H1 (cell line): ENCODE results near the gene CYP4F3. TPM values are rescaled to one million over a fixed set of nuclear protein-coding genes. Genes with fewer than 3 reads are reported as not detected.

Experiments
- CTCF ChIA-PET: fragments of 300-600 bp; sonication (Branson Sonifier 250); formaldehyde crosslinking; loops from one replicate; lab custom pipeline; 2021; ENCODE audit not compliant: partially characterized antibody; lab: Charles Lee
- POLR2A ChIA-PET: fragments of 300-600 bp; sonication (Branson Sonifier 250); formaldehyde crosslinking; loops from one replicate; lab custom pipeline; 2021; ENCODE audit warnings: inconsistent platforms; ENCODE audit not compliant: partially characterized antibody; lab: Charles Lee
- DNase-seq, 2 experiments: peaks; one replicate each; pipeline versions ENCODE4 v3.0.0 to v3.0.0-alpha.2; 2010 to 2022; ENCODE audit warnings: low spot score in 2 of 2, low read depth in 1 of 2, mixed read lengths in 1 of 2
- FAIRE-seq: peaks from 2 replicates; lab custom pipeline; 2011; peaks lifted over from hg19 to GRCh38; lab: Jason Lieb, UNC
- H2AFZ ChIP-seq: 2 replicates; pipeline ENCODE4 v1.8.1; 2012; ENCODE audit warnings: low read length, inconsistent platforms
- H2AK5ac ChIP-seq: 2 replicates; pipeline ENCODE4 v1.6.1; 2013; ENCODE audit warnings: low read depth, low read length
- H2BK120ac ChIP-seq: replicated peaks from 2 replicates; pipeline ENCODE3; 2013; ENCODE audit warnings: low read depth, low read length, inconsistent platforms
- H2BK12ac ChIP-seq: 2 replicates; pipeline ENCODE4 v1.6.1; 2013; ENCODE audit warnings: low read depth, low read length
- H2BK15ac ChIP-seq: 2 replicates; pipeline ENCODE4 v1.6.1; 2013; ENCODE audit warnings: low read length
- H2BK20ac ChIP-seq: 2 replicates; pipeline ENCODE4 v1.6.1; 2013; ENCODE audit warnings: low read length
- H2BK5ac ChIP-seq: 2 replicates; pipeline ENCODE4 v1.6.1; 2013; ENCODE audit warnings: low read depth, low read length
- H3K14ac ChIP-seq: 2 replicates; pipeline ENCODE4 v1.6.1; 2013; ENCODE audit warnings: inconsistent platforms; ENCODE audit not compliant: insufficient read length
- H3K18ac ChIP-seq: 2 replicates; pipeline ENCODE4 v1.6.1; 2013; ENCODE audit warnings: low read length; ENCODE audit errors: extremely low read depth
- H3K23ac ChIP-seq: 2 replicates; pipeline ENCODE4 v1.6.1; 2013; ENCODE audit warnings: inconsistent platforms; ENCODE audit not compliant: insufficient read length
- H3K23me2 ChIP-seq: 2 replicates; pipeline ENCODE4 v1.6.1; 2013; ENCODE audit warnings: low read depth, low read length
- H3K27ac ChIP-seq: 2 replicates; pipeline ENCODE4 v1.6.1; 2011; ENCODE audit warnings: low read depth, low read length, inconsistent platforms
- H3K27me3 ChIP-seq, 4 experiments: replicated peaks in 1 of 4; 1 replicate in 1 of 4; 2 replicates in 3 of 4; pipeline versions ENCODE4 v1.6.1 to v1.8.1; 2011 to 2013; ENCODE audit warnings: low read length in 3 of 4, mild to moderate bottlenecking in 3 of 4, inconsistent platforms in 2 of 4, mixed read lengths in 2 of 4, moderate library complexity in 1 of 4; ENCODE audit not compliant: control insufficient read depth in 3 of 4, insufficient read depth in 3 of 4; ENCODE audit errors: extremely low read depth in 1 of 4
- H3K36me3 ChIP-seq, 4 experiments: 2 replicates each; pipeline versions ENCODE4 v1.6.1 to v1.8.1; 2011 to 2013; ENCODE audit warnings: mild to moderate bottlenecking in 4 of 4, low read length in 3 of 4, moderate library complexity in 2 of 4, control low read depth in 1 of 4, inconsistent platforms in 1 of 4; ENCODE audit not compliant: insufficient read depth in 4 of 4, control insufficient read depth in 2 of 4
- H3K4ac ChIP-seq: replicated peaks from 2 replicates; pipeline ENCODE3; 2013; ENCODE audit warnings: low read length, low read depth, mixed read lengths, inconsistent platforms; ENCODE audit not compliant: insufficient read length
- H3K4me1 ChIP-seq, 4 experiments: replicated peaks in 1 of 4; 1 replicate in 1 of 4; 2 replicates in 3 of 4; pipeline versions ENCODE4 v1.6.1 to v1.8.1; 2011 to 2013; ENCODE audit warnings: low read length in 3 of 4, inconsistent platforms in 2 of 4, mixed read lengths in 1 of 4; ENCODE audit not compliant: insufficient read depth in 4 of 4, control insufficient read depth in 3 of 4
- H3K4me2 ChIP-seq, 2 experiments: 2 replicates each; pipeline versions ENCODE4 v1.6.1 to v1.8.1; 2011 to 2013; ENCODE audit warnings: low read depth in 2 of 2, low read length in 2 of 2, control low read depth in 1 of 2, inconsistent platforms in 1 of 2, mild to moderate bottlenecking in 1 of 2; ENCODE audit not compliant: insufficient read depth in 1 of 2
- H3K4me3 ChIP-seq, 4 experiments: fragments of 200-600, 300-600 bp in 1 of 4; sonication (generic), shearing (Covaris generic), sonication (Bioruptor Twin) in 1 of 4; 2 replicates each; pipeline versions ENCODE4 v1.5.1 to v1.8.1; 2011 to 2016; ENCODE audit warnings: low read length in 4 of 4, low read depth in 3 of 4, control low read depth in 2 of 4, inconsistent platforms in 2 of 4, mild to moderate bottlenecking in 2 of 4, mixed read lengths in 1 of 4, moderate library complexity in 1 of 4; ENCODE audit not compliant: insufficient read depth in 2 of 4; ENCODE audit errors: extremely low read depth in 1 of 4
- H3K56ac ChIP-seq: replicated peaks from 2 replicates; pipeline ENCODE3; 2013; ENCODE audit warnings: low read depth, mild to moderate bottlenecking, mixed read lengths, low read length, inconsistent platforms; ENCODE audit not compliant: insufficient read length
- H3K79me1 ChIP-seq: 2 replicates; pipeline ENCODE4 v1.6.1; 2013; ENCODE audit warnings: low read depth, low read length, control low read depth
- H3K79me2 ChIP-seq, 2 experiments: 2 replicates each; pipeline versions ENCODE4 v1.6.1 to v1.8.1; 2012 to 2013; ENCODE audit warnings: low read length in 2 of 2, mild to moderate bottlenecking in 2 of 2, inconsistent platforms in 1 of 2; ENCODE audit not compliant: insufficient read depth in 2 of 2, control insufficient read depth in 1 of 2
- H3K9ac ChIP-seq, 4 experiments: replicated peaks in 1 of 4; 1 replicate in 1 of 4; 2 replicates in 3 of 4; pipeline versions ENCODE4 v1.6.1 to v1.8.1; 2011 to 2013; ENCODE audit warnings: low read depth in 3 of 4, low read length in 3 of 4, control low read depth in 2 of 4, mild to moderate bottlenecking in 2 of 4, moderate library complexity in 2 of 4, inconsistent platforms in 1 of 4; ENCODE audit errors: extremely low read depth in 1 of 4
- H3K9me3 ChIP-seq, 2 experiments: 2 replicates each; pipeline versions ENCODE4 v1.6.1 to v1.8.1; 2012 to 2013; ENCODE audit warnings: mild to moderate bottlenecking in 2 of 2, moderate library complexity in 2 of 2, control low read depth in 1 of 2, inconsistent platforms in 1 of 2, low read depth in 1 of 2, low read length in 1 of 2, mixed read lengths in 1 of 2; ENCODE audit not compliant: insufficient read depth in 2 of 2
- H4K20me1 ChIP-seq, 2 experiments: replicated peaks in 1 of 2; 2 replicates each; pipeline versions ENCODE3 to v1.8.1; 2011 to 2013; ENCODE audit warnings: inconsistent platforms in 2 of 2, low read length in 2 of 2, mild to moderate bottlenecking in 1 of 2; ENCODE audit not compliant: insufficient read depth in 2 of 2, control insufficient read depth in 1 of 2
- H4K5ac ChIP-seq: 2 replicates; pipeline ENCODE4 v1.6.1; 2013; ENCODE audit warnings: low read length, low read depth, mixed read lengths, inconsistent platforms; ENCODE audit not compliant: insufficient read length
- H4K8ac ChIP-seq: 2 replicates; pipeline ENCODE4 v1.8.0; 2013; ENCODE audit warnings: mild to moderate bottlenecking, moderate library complexity, low read length, inconsistent platforms; ENCODE audit not compliant: insufficient read depth; ENCODE audit errors: extremely low read depth
- H4K91ac ChIP-seq: replicated peaks from 2 replicates; pipeline ENCODE3; 2013; ENCODE audit warnings: low read length, mixed read lengths, inconsistent platforms; ENCODE audit not compliant: insufficient read length
- ATF3 ChIP-seq: IDR thresholded peaks from 2 replicates; pipeline ENCODE4 v1.6.1; 2011; ENCODE audit warnings: low read depth, mild to moderate bottlenecking, low read length; ENCODE audit not compliant: insufficient read depth
- BACH1 ChIP-seq: IDR thresholded peaks from 2 replicates; pipeline ENCODE4 v1.6.1; 2012; ENCODE audit warnings: low read length, improper control_type of control experiment
- GTF2F1 ChIP-seq: IDR thresholded peaks from 2 replicates; pipeline ENCODE4 v1.6.1; 2012; ENCODE audit warnings: low read depth, low read length, improper control_type of control experiment, borderline replicate concordance
- HDAC2 ChIP-seq, 2 experiments: fragments of 300-600 bp in 1 of 2; sonication (generic) in 1 of 2; IDR thresholded peaks; 2 replicates each; pipeline ENCODE4 v1.6.1; 2011 to 2012; ENCODE audit warnings: low read depth in 2 of 2, low read length in 2 of 2, mild to moderate bottlenecking in 2 of 2, moderate library complexity in 2 of 2, borderline replicate concordance in 1 of 2, inconsistent platforms in 1 of 2
- JUN ChIP-seq: IDR thresholded peaks from 2 replicates; pipeline ENCODE4 v1.6.1; 2011; ENCODE audit warnings: low read depth, mild to moderate bottlenecking, improper control_type of control experiment, low read length
- KDM1A ChIP-seq: fragments of 200-600, 300-600 bp; sonication (generic); IDR thresholded peaks from 2 replicates; pipeline ENCODE4 v1.7.1; 2016; ENCODE audit warnings: mild to moderate bottlenecking, low read length, borderline replicate concordance
- PHF8 ChIP-seq: fragments of 200-600 bp; sonication (generic); conservative IDR thresholded peaks from 2 replicates; pipeline ENCODE4 v1.7.1; 2012; ENCODE audit warnings: low read depth, mild to moderate bottlenecking, inconsistent platforms, low read length, moderate library complexity
- POLR2A ChIP-seq, 2 experiments: IDR thresholded peaks; 1 replicate in 1 of 2; 2 replicates in 1 of 2; pipeline ENCODE4 v1.6.1; 2011; ENCODE audit warnings: low read depth in 2 of 2, low read length in 2 of 2, mild to moderate bottlenecking in 2 of 2; ENCODE audit errors: control extremely low read depth in 1 of 2
- POLR2AphosphoS5 ChIP-seq: IDR thresholded peaks from 2 replicates; pipeline ENCODE4 v1.6.1; 2011; ENCODE audit warnings: low read depth, low read length
- RFX5 ChIP-seq: IDR thresholded peaks from 2 replicates; pipeline ENCODE4 v1.6.1; 2011; ENCODE audit warnings: low read depth, low read length, improper control_type of control experiment, borderline replicate concordance
- SP2 ChIP-seq: IDR thresholded peaks from 2 replicates; pipeline ENCODE4 v1.6.1; 2012; ENCODE audit warnings: mild to moderate bottlenecking, low read length, inconsistent platforms
- SRF ChIP-seq: IDR thresholded peaks from 2 replicates; pipeline ENCODE4 v1.6.1; 2011; ENCODE audit warnings: mild to moderate bottlenecking, low read depth, low read length, moderate library complexity
- SUZ12 ChIP-seq: fragments of 200-600 bp; sonication (generic); IDR thresholded peaks from 2 replicates; pipeline ENCODE4 v1.6.1; 2012; ENCODE audit warnings: mild to moderate bottlenecking, inconsistent platforms, low read length, moderate library complexity, mixed read lengths
- ZNF274 ChIP-seq: IDR thresholded peaks from 2 replicates; pipeline ENCODE4 v1.7.0; 2012; ENCODE audit warnings: low read length, borderline replicate concordance; ENCODE audit errors: extremely low read depth
- polyA plus RNA-seq, 7 experiments: library from polyadenylated mRNA; depleted of rRNA in 3 of 7; stranded (reverse) in 5 of 7; unstranded in 2 of 7; fragments of >200 nt in 5 of 7; fragments of 200-250 nt in 2 of 7; gene quantifications; 1 replicate in 5 of 7; 2 replicates in 1 of 7; 4 replicates in 1 of 7; pipeline versions ENCODE4 v1.2.1 to v1.2.3, GENCODE V29; 2011 to 2013; ENCODE audit warnings: missing spikeins in 2 of 7, mixed read lengths in 2 of 7
- total RNA-seq: library from RNA; stranded (reverse); fragmentation: NEBNext Ultra II Directional; extraction: Animal tissue kit (Norgen Biotek cat#: 25700); gene quantifications from 2 replicates; pipeline ENCODE4 v1.2.1, GENCODE V29; 2021

The CYP4F3 gene
- total and polyA plus RNA-seq, 2 of the 8 experiments (the other 6 are each of a cell fraction or from before 2014, with no cell fraction given) = not detected

- TF ChIP-seq JUN = no peak
Measured at GRCh38 chr19:15636026-15636425, 4.7 kb upstream of the CYP4F3 start (continued).

- no peak overlapping the region for H3K9ac ChIP-seq
- no peak for DNase-seq
- no peak overlapping the region for H4K91ac ChIP-seq
- no peak overlapping the region for H2BK5ac ChIP-seq
- no peak overlapping the region for H3K14ac ChIP-seq
- no peaks in the 10 kb centered on the region for H4K20me1 ChIP-seq
- no peak overlapping the region for H3K4ac ChIP-seq
- no peaks in the 10 kb centered on the region for H3K4me1 ChIP-seq
- no peak overlapping the region for H2AK5ac ChIP-seq
- H2BK15ac ChIP-seq = no peak overlapping the region
- no peak overlapping the region for H3K23ac ChIP-seq
- H3K27me3 ChIP-seq = no peaks in the 10 kb centered on the region
- H3K56ac ChIP-seq = no peak overlapping the region
- no peak overlapping the region for H3K4me3 ChIP-seq
- H3K4me2 ChIP-seq = no peak overlapping the region
- H3K36me3 ChIP-seq = no peaks in the 10 kb centered on the region
- no peak overlapping the region for H3K27ac ChIP-seq
- no peak overlapping the region for H2BK20ac ChIP-seq
- H3K23me2 ChIP-seq = peaks cover 4% of the 10 kb centered on the region; the same call in 1 of the 2 replicates
- H3K9me3 ChIP-seq = peaks cover 71 to 84% of the 10 kb centered on the region in 2 experiments
- H4K8ac ChIP-seq = no peak overlapping the region
- no peaks in the 10 kb centered on the region for H3K79me2 ChIP-seq
- H2AFZ ChIP-seq = no peak overlapping the region
- ChIA-PET POLR2A (no interaction called here), CTCF (no interaction called here)
- no peak for FAIRE-seq
- no peak overlapping the region for H4K5ac ChIP-seq
- H2BK12ac ChIP-seq = no peak overlapping the region
- no peak overlapping the region for H2BK120ac ChIP-seq
- no peak overlapping the region for H3K18ac ChIP-seq
- no peaks in the 10 kb centered on the region; the same call in 1 of the 2 replicates for H3K79me1 ChIP-seq
- TF ChIP-seq POLR2AphosphoS5 (no peak), POLR2A (IDR thresholded peaks at IDR 0.05; ENCODE audit: control extremely low read depth in 1 of 2, low read depth in 2 of 2, low read length in 2 of 2) (no peak), PHF8 (no peak), KDM1A (no peak), ATF3 (no peak), ZNF274 (no peak), SRF (no peak), SP2 (no peak), SUZ12 (no peak), GTF2F1 (no peak), RFX5 (no peak), BACH1 (no peak), HDAC2 (IDR thresholded peaks at IDR 0.05; ENCODE audit: borderline replicate concordance in 1 of 2, low read depth in 2 of 2, low read length in 2 of 2) (no peak)
Measured at GRCh38 chr19:15639596-15639995, 1.1 kb upstream of the CYP4F3 start.
